Fibroblast of the conjunctiva (primary cell): ENCODE measurements around the gene PCDHGA5.
A peak's percentile ranks its signal among the peaks of the same experiment; 100 is the strongest.
"Not testable (repeated sequence)": the region's sequence is repeated elsewhere in the genome, so short reads cannot be mapped to it uniquely, and the experiment has no call there.

ENCODE experiments used
- DNase-seq: peaks from one replicate; pipeline ENCODE4 v3.0.0-alpha.2; 2010; ENCODE audit warnings: low read depth

PCDHGA5 gene

DNA sequence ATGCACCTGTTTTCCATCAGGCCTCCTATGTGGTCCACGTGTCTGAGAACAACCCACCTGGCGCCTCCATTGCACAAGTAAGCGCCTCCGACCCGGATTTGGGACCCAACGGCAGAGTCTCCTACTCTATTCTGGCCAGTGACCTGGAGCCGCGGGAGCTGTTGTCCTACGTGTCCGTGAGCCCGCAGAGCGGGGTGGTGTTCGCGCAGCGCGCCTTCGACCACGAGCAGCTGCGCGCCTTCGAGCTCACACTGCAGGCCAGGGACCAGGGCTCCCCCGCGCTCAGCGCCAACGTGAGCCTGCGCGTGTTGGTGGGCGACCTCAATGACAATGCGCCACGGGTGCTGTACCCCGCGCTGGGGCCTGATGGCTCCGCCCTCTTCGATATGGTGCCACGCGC, 12.4 kb upstream of the PCDHGA5 start:
- no peak for DNase-seq

DNA sequence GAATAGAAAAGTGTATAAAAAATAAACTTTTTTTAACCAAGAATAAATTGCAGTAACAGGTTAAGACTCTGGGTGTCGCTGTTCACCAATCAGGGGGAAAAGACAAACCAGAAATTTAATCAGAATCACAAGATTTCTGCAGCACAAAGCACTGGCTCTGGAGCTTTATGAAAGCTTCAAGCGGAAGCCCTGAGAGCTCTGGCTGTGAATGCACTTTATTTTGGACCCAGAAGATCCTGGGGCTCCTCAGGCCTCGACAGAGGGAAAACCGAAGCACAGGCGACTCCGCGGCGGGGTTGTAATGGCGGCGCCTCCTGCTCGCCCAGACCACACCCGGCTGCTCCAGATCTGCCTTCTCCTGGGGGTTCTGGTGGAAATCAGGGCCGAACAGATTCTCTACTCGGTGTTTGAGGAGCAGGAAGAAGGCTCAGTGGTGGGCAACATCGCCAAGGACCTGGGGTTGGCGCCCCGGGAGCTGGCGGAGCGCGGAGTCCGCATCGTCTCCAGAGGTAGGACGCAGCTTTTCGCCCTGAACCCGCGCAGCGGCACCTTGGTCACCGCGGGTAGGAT, 9.0 kb upstream of the PCDHGA5 start, which contains the start of gene PCDHGA4:
Gene PCDHGA4, plus strand, starts transcription at position 122 of the 570 bp plus-strand sequence. Its CDS starts 87 bp downstream, at position 209.
- DNase-seq, result no peak

DNA sequence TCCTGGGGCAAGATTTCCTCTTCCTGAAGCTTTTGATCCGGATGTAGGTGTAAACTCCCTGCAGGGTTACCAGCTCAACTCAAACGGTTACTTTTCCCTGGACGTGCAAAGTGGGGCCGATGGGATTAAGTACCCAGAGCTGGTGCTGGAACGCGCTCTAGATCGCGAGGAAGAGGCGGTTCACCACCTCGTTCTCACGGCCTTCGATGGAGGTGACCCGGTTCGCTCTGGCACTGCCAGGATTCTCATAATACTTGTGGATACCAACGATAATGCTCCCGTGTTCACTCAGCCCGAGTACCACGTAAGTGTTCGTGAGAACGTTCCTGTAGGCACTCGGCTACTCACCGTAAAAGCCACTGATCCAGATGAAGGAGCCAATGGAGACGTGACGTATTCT, 8.3 kb upstream of the PCDHGA5 start:
- DNase-seq, result no peak

DNA sequence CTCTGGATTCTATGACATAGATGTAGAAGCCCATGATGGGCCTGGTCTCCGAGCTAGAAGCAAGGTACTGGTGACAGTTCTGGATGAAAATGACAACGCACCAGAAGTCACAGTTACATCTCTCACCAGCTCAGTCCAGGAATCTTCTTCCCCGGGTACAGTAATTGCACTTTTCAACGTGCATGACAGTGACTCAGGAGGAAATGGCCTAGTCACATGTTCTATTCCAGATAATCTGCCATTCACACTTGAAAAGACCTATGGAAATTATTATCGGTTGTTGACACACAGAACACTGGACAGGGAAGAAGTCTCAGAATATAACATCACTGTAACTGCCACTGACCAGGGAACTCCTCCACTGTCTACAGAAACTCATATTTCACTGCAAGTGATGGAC, 7.8 kb upstream of the PCDHGA5 start:
- no peak for DNase-seq

DNA sequence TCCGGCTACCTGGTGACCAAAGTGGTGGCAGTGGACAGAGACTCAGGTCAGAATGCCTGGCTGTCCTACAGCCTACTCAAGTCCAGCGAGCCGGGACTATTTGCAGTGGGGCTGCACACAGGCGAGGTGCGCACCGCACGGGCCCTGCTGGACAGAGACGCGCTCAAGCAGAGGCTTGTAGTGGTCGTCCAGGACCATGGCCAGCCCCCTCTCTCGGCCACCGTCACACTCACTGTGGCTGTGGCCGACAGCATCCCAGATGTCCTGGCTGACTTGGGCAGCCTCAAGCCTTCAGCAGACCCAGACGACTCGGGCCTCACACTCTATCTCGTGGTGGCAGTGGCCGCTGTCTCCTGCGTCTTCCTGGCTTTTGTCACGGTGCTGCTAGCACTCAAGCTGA, 7.0 kb upstream of the PCDHGA5 start:
- DNase-seq, result no peak

DNA sequence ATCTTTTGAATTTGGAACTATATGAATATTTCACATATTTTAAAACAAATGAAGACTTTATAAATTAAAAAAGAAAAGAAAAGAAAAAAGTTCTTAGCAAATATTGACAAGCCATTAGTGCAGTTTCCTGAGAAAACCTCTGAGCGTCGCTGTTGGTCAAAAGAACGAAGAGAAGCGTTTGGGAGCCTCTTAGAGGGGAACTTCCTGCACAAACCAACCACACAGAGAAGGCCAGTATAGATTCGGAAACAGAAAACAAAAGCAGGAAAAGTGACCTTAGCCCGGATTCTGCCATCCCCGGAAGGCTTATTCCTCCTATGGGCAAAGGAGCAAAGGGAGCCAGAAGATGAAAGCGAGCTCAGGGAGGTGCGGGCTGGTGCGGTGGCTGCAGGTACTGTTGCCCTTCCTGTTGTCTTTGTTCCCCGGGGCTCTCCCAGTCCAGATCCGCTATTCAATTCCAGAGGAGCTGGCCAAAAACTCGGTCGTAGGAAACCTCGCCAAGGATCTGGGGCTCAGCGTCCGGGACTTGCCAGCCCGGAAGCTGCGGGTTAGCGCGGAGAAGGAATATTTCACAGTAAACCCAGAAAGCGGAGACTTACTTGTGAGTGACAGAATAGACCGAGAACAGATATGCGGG, 4.1 kb upstream of the PCDHGA5 start, which contains the start of gene PCDHGB2:
Gene PCDHGB2, plus strand, starts transcription at position 205 of the 637 bp plus-strand sequence. Its CDS starts 142 bp downstream, at position 347.
- DNase-seq, result no peak

DNA sequence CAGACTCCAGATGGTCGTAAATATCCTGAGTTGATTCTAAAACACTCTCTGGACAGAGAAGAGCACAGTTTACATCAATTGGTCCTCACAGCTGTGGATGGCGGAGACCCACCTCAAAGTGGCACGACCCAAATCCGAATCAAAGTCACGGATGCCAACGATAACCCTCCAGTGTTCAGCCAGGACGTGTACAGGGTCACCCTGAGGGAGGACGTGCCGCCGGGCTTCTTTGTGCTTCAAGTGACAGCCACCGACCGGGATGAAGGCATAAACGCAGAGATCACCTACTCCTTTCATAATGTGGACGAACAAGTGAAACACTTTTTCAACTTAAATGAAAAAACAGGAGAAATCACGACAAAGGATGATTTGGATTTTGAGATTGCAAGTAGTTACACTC, 3.3 kb upstream of the PCDHGA5 start:
- no peak for DNase-seq

DNA sequence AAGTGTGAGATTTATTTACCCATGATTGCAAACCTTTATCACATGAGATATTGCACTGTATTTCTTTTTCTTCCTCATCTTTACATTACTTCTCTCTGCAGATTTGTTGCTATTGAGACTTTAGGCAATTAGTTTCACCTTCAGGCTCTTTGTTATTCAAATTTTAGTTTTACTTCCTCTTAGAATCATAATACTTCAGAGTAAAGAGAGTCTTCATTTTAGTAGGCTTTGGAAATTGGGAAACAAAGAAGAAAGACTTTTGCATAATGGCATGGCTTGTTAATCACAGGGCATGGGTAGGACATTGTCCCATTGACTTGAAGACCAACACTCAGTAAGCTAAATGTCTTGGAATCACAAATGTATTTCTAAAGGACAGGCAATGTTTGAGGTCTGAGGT, 1.2 kb upstream of the PCDHGA5 start:
- DNase-seq, result no peak

DNA sequence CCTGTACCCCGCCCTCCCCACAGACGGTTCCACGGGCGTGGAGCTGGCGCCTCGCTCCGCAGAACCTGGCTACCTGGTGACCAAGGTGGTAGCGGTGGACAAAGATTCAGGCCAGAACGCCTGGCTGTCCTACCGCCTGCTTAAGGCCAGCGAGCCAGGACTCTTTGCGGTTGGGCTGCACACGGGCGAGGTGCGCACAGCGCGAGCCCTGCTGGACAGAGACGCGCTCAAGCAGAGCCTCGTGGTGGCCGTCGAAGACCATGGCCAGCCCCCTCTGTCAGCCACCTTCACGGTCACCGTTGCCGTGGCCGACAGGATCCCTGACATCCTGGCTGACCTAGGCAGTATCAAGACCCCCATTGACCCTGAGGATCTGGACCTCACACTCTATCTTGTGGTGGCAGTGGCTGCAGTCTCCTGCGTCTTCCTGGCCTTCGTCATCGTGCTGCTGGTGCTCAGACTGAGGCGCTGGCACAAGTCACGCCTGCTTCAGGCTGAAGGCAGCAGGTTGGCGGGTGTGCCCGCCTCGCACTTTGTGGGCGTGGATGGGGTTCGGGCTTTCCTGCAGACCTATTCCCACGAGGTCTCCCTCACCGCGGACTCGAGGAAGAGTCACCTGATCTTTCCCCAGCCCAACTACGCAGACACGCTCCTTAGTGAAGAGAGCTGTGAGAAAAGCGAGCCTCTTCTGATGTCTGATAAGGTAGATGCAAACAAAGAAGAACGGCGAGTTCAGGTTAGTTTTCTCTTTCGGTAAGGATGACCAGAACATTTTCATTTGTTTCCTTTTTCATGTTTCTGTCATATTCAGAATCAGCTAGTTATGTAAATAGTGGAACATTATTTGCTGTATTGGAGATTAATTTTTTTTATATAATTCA, 2.3 kb downstream of the PCDHGA5 start:
- no peak for DNase-seq

DNA sequence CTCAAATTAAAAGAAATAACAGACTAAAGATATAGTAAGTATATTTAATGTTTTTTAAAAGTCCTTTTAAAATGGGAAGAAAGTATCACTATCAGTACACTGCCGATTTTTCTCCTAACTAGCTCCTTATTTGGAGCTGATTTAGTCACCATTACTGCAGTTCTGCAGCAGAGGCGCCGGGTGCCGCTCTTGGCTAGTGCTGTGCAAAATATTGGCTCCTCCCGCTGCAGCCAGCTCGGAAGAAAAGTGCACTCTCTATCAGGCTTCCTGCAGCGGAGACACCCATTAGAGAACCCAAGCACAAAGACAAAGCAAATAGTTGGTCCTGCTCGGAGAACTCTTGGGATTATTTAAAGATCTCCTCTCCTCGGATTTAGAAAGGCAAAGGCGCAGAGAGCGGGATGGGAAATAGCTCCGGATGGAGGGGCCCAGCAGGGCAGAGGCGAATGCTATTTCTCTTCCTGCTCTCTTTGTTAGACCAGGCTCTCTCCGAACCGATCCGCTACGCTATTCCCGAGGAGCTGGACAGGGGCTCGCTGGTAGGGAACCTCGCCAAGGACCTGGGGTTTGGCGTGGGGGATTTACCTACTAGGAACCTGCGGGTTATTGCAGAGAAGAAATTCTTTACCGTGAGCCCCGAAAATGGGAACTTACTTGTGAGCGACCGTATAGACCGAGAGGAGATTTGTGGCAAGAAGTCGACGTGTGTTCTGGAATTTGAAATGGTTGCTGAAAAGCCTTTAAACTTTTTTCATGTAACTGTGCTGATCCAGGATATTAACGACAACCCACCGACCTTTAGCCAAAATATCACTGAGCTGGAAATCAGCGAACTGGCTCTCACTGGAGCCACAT, 6.3 kb downstream of the PCDHGA5 start, which contains the start of gene PCDHGB3:
Gene PCDHGB3, plus strand, starts transcription at position 249 of the 855 bp plus-strand sequence. Its CDS starts 153 bp downstream, at position 402.
- DNase-seq, result no peak

DNA sequence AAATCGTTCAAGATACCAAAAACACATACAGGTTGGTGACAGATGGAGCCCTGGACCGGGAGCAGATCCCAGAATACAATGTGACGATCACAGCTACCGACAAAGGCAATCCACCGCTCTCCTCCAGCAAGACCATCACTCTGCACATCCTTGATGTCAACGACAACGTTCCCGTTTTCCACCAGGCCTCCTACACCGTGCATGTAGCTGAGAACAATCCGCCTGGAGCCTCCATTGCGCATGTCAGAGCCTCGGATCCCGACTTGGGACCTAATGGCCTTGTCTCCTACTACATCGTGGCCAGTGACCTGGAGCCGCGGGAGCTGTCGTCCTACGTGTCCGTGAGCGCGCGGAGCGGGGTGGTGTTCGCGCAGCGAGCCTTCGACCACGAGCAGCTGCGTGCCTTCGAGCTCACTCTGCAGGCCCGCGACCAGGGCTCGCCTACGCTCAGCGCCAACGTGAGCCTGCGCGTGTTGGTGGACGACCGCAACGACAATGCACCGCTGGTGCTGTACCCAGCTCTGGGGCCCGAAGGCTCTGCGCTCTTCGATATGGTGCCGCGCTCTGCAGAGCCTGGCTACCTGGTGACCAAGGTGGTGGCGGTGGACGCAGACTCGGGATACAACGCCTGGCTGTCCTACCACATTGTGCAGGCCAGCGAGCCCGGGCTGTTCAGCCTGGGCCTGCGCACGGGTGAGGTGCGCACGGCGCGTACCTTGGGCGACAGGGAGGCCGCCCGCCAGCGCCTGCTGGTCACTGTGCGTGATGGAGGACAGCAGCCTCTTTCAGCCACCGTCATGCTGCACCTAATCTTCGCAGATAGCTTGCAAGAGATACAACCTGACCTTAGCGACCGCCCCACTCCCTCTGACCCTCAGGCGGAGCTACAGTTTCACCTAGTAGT, 7.9 kb downstream of the PCDHGA5 start:
- no peak for DNase-seq

DNA sequence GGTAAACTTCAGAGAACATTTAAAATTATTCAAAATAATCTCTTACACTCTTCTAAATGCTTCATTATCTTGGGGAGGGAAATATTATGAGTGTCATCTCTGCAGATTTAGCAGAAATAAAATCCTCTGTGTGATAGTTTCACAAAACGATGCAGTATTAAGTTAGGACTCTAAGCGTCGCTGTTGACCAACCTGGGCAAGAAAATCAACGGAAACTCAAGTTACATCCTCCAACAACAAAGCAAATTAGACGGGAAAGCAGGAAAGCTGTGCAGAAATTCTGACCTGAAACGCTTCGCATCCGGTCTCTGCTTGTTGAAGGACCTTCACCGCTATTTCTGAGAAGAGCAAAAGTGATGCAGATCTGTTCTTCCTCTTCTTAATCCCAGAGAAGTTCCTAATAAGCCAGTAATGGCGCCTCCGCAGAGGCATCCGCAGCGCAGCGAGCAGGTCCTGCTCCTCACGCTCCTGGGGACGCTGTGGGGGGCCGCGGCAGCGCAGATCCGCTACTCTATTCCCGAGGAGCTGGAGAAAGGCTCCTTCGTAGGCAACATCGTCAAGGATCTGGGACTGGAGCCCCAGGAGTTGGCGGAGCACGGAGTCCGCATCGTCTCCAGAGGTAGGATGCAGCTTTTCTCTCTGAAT, 9.8 kb downstream of the PCDHGA5 start, which contains the start of gene PCDHGA6:
Gene PCDHGA6, plus strand, starts transcription at position 219 of the 645 bp plus-strand sequence. Its CDS starts 193 bp downstream, at position 412.
- no peak for DNase-seq

DNA sequence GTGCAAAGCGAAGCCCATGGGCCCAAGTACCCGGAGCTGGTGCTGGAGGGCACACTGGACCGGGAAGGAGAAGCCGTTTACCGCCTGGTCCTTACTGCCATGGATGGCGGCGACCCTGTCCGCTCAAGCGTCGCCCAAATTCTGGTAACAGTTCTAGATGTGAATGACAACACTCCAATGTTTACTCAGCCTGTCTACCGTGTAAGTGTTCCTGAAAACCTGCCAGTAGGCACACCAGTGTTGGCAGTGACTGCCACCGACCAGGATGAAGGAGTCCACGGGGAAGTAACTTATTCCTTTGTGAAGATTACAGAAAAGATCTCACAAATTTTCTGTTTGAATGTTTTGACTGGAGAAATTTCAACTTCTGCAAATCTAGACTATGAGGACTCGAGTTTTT, 10.7 kb downstream of the PCDHGA5 start:
- DNase-seq, result no peak

DNA sequence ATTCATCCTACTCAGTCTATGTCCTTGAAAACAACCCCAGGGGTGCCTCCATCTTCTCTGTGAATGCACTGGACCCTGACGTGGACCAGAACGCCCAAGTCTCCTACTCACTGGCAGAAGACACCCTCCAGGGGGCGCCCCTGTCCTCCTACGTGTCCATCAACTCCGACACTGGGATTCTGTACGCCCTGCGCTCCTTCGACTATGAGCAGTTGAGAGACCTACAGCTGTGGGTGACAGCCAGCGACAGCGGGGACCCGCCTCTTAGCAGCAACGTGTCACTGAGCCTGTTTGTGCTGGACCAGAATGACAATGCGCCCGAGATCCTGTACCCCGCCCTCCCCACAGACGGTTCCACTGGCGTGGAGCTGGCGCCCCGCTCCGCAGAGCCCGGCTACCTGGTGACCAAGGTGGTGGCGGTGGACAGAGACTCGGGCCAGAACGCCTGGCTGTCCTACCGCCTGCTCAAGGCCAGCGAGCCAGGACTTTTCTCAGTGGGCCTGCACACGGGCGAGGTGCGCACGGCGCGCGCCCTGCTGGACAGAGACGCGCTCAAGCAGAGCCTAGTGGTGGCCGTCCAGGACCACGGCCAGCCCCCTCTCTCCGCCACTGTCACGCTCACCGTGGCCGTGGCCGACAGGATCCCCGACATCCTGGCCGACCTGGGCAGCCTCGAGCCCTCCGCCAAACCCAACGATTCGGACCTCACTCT, 11.6 kb downstream of the PCDHGA5 start:
- DNase-seq, result not testable (repeated sequence)

DNA sequence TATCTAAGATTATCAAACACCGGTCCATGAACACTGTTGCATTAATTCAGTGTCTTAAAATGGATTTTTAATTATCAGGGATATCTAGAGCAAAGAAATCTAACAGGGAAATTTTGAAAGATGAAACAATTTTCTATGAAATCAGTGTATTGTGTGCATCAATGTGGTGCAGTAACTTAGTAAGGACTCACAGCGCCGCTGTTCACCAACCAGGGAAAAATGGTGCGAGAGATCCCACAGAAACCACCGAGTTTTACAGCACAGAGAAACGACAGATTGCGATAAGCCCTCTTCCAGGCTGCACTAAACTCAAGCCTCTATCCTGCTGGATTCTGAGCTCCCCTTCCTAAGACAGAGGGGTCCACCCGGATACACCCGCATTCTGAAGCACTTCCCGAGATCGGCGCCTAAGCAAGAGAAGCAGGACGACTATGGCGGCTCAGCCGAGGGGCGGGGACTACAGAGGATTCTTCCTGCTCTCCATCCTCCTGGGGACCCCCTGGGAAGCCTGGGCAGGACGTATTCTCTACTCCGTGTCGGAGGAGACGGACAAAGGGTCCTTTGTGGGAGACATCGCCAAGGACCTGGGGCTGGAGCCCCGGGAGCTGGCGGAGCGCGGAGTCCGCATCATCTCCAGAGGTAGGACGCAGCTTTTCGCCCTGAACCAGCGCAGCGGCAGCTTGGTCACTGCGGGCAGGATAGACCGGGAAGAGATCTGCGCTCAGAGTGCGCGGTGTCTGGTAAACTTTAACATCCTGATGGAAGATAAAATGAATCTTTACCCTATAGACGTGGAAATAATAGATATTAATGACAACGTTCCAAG, 18.7 kb downstream of the PCDHGA5 start, which contains the start of gene PCDHGA7:
Gene PCDHGA7, plus strand, starts transcription at position 274 of the 826 bp plus-strand sequence. Its CDS starts 158 bp downstream, at position 432.
- DNase-seq, result peak; percentile 14

DNA sequence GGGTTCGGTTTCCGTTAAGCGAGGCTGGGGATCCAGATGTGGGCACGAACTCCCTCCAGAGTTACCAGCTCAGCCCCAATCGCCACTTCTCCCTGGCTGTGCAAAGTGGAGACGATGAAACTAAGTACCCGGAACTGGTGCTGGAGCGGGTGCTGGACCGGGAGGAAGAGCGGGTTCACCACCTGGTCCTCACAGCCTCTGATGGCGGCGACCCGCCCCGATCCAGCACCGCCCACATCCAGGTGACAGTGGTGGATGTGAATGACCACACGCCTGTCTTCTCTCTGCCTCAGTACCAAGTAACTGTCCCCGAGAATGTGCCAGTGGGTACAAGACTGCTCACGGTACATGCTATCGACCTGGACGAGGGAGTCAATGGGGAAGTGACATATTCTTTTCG, 19.4 kb downstream of the PCDHGA5 start:
- DNase-seq, result no peak

DNA sequence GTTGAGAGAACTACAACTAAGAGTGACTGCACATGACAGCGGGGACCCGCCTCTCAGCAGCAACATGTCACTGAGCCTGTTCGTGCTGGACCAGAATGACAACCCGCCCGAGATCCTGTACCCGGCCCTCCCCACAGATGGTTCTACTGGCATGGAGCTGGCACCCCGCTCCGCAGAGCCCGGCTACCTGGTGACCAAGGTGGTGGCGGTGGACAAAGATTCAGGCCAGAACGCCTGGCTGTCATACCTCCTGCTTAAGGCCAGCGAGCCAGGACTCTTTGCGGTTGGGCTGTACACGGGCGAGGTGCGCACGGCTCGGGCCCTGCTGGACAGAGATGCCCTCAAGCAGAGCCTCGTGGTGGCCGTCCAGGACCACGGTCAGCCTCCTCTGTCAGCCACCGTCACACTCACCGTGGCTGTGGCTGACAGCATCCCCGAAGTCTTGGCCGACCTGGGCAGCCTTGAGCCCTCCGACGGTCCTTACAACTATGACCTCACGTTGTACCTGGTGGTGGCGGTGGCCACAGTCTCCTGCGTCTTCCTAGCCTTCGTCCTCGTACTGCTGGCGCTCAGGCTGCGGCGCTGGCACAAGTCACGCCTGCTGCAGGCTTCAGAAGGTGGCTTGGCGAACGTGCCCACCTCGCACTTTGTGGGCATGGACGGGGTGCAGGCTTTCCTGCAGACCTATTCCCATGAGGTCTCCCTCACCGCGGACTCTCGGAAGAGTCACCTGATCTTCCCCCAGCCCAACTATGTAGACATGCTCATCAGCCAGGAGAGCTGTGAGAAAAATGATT, 20.7 kb downstream of the PCDHGA5 start:
- DNase-seq, result no peak
